ENCODE measurements around the gene TXN.

DNA sequence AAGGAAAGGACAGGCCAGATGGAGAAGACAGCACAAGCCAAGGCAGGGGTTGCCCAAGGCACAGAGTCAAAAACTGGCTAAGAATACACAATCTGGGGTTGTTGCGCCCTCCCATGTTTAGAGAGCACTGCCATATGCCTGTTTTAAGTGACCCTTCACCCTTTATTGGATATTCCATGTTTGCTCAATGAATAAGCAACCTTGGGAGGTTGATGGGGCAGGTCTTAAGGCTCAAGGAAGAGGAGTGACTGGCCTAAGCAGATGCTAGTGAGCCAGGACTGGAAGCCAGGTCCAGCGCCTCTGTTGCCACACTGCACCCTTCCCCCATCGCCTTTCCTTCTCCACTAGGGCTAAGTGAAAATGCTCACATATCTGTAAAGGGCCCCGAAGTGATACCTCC, 6.7 kb downstream of the TXN start:
- TF ChIP-seq, protein P1, sequence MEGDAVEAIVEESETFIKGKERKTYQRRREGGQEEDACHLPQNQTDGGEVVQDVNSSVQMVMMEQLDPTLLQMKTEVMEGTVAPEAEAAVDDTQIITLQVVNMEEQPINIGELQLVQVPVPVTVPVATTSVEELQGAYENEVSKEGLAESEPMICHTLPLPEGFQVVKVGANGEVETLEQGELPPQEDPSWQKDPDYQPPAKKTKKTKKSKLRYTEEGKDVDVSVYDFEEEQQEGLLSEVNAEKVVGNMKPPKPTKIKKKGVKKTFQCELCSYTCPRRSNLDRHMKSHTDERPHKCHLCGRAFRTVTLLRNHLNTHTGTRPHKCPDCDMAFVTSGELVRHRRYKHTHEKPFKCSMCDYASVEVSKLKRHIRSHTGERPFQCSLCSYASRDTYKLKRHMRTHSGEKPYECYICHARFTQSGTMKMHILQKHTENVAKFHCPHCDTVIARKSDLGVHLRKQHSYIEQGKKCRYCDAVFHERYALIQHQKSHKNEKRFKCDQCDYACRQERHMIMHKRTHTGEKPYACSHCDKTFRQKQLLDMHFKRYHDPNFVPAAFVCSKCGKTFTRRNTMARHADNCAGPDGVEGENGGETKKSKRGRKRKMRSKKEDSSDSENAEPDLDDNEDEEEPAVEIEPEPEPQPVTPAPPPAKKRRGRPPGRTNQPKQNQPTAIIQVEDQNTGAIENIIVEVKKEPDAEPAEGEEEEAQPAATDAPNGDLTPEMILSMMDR (IDR thresholded peaks at IDR 0.05; ENCODE audit: control extremely low read depth in 1 of 3, insufficient read depth in 1 of 3, low read depth in 1 of 3, low read length in 3 of 3): no peak
- no peak for TF ChIP-seq JUND (IDR thresholded peaks at IDR 0.05; ENCODE audit: low read length)
- TF ChIP-seq SP2 (IDR thresholded peaks at IDR 0.05; ENCODE audit: low read length): no peak
- TF ChIP-seq TAF1 (IDR thresholded peaks at IDR 0.05; ENCODE audit: low read depth, low read length): no peak
- TF ChIP-seq EZH2 (IDR thresholded peaks at IDR 0.05; ENCODE audit: low read depth, low read length, severe bottlenecking): no peak
- no peak for TF ChIP-seq MAFK (IDR thresholded peaks at IDR 0.05; ENCODE audit: low read depth, low read length)
- TF ChIP-seq, protein P2, sequence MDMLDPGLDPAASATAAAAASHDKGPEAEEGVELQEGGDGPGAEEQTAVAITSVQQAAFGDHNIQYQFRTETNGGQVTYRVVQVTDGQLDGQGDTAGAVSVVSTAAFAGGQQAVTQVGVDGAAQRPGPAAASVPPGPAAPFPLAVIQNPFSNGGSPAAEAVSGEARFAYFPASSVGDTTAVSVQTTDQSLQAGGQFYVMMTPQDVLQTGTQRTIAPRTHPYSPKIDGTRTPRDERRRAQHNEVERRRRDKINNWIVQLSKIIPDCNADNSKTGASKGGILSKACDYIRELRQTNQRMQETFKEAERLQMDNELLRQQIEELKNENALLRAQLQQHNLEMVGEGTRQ (IDR thresholded peaks at IDR 0.05; ENCODE audit: low read length): no peak
- TF ChIP-seq CHD2 (IDR thresholded peaks at IDR 0.05; ENCODE audit: low read length): no peak
- TF ChIP-seq HDAC2 (IDR thresholded peaks at IDR 0.05; ENCODE audit: borderline replicate concordance in 1 of 2, low read depth in 2 of 2, low read length in 2 of 2): no peak
- no peak for TF ChIP-seq POLR2A (IDR thresholded peaks at IDR 0.05; ENCODE audit: control extremely low read depth in 1 of 2, low read depth in 2 of 2, low read length in 2 of 2)
- no peak for TF ChIP-seq POLR2AphosphoS5 (IDR thresholded peaks at IDR 0.05; ENCODE audit: low read depth, low read length)

Data from H1 (cell line).